NCI-H748 (cell line): ENCODE data around the gene MGAT5.

ENCODE experiments used
- DNase-seq: peaks from one replicate; lab custom pipeline; 2025; ENCODE audit not compliant: unreplicated experiment; lab: John Stamatoyannopoulos, UW

MGAT5 gene

GRCh38 chr2:134231301-134231964, 22.4 kb upstream of the MGAT5 start:
- no peak for DNase-seq

- DNase-seq = no peak
Observed at GRCh38 chr2:134231965-134232340, 21.9 kb upstream of the MGAT5 start.

- DNase-seq = no peak
Observed at GRCh38 chr2:134232461-134232860, 21.4 kb upstream of the MGAT5 start.

GRCh38 chr2:134232868-134233727, 20.8 kb upstream of the MGAT5 start:
- DNase-seq = no peak

- DNase-seq = no peak
Observed at GRCh38 chr2:134233728-134234136, 20.1 kb upstream of the MGAT5 start.

DNA sequence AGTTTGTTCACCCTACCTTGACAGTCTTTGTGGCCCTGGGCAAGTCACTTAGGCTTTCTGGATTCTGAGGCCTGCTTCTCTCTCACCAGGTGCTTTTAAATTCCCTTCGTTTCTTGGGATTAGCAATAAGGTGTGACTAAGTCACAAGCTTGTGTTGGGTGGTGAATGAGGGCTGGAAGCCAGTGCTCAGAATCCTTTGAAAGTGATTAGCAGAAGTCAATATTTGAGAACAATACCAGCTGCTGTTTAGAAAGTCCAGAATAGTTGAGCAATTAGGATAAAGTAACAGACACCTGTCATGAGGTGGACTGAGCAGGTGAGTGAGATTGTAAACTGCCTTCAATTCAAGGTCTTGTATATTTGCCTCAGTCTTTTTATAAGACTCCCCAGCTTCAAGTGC, 19.3 kb upstream of the MGAT5 start:
- peak; percentile 72 for DNase-seq

DNA sequence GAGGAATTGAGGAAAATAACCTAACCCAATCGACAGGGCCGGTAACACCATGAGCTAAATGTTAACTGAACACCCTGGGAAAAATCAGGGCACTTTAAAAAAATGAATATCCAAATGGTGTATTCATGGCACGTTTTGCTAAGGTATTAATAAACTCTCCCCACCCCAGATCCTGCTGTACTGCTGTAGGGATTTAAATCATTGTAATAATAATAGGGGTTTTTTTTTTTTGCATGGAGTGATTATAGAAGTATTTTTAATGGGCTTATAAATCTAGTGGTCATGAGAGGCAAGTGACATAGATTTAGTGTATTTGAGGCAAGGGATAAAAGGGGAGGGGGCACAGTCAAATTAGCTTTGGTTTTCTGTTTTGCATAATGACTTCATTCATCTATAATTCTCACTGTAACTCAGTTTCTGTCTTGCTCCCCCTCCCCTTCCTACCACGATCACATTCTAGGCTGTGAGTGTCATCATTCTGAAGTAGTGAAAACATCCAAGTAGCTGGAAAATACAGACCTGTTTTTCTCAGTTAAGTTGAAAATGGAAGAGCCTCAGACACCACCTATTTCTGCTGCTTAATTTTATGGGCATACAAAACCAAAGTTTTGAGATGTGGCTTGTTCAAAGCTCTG, 18.2 kb upstream of the MGAT5 start:
- DNase-seq = no peak

DNA sequence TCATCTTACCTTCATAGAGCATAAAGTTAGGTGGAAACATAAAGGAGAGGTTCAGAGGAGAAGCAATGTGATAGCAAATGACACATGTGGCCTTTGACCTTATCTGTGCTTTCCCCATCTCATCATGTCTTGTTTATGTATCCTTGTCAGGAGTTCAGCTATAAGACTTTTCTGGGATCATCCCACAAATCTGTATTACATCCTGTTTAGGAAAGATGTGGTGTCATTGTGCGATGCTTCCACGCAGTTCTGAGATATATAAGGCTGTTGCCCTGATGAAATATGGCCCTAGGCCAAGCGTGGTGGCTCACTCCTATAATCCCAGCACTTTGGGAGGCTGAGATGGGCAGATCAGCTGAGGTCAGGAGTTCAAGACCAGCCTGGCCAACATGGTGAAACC, 15.5 kb upstream of the MGAT5 start:
- no peak for DNase-seq

DNA sequence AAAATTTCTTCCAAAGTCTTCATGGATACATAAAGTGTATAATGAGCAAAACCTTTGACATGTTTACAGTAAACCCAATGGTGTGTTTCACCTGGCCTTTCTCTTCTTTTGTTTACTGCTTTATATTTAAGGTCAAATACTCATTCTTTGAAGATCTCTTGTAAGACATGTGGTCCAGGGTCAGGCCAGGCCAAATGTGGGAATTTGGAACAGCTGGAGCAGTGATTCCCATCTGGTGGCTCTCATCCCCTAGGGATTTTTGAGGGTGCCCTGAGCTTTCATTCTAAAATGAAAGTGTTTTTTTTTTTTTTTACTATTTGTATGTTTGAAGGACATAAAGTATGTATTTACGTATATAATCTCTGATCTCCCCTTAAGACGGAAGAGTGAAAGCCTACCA, 13.8 kb upstream of the MGAT5 start:
- no peak for DNase-seq

GRCh38 chr2:134241911-134242310, 12.0 kb upstream of the MGAT5 start:
- DNase-seq = no peak

GRCh38 chr2:134243244-134243643, 10.6 kb upstream of the MGAT5 start:
- DNase-seq = no peak

- no peak for DNase-seq
Observed at GRCh38 chr2:134244086-134244485, 9.8 kb upstream of the MGAT5 start.

DNA sequence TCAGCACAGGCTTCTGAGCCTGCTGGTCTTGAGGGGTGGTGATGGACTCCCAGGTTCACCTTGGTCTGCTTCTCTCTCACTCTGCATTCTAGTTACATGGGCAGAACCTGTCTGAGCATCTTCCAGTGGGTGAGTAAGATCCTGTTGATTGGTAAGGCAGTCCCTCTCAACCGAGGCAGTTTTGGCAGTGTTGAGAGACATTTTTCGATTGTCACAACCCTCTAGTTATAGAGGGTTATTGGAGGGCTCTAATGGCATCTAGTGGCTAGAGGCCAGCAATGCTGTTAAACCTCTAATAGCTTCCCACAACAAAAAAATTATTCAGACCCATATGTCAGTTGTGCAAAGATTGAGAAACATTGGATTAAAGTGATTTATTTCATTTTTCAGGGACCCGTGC, 9.3 kb upstream of the MGAT5 start:
- no peak for DNase-seq

- DNase-seq = peak; percentile 69
Observed at GRCh38 chr2:134245340-134245984, 8.4 kb upstream of the MGAT5 start.

- DNase-seq = no peak
Observed at GRCh38 chr2:134246154-134246874, 7.6 kb upstream of the MGAT5 start.

DNA sequence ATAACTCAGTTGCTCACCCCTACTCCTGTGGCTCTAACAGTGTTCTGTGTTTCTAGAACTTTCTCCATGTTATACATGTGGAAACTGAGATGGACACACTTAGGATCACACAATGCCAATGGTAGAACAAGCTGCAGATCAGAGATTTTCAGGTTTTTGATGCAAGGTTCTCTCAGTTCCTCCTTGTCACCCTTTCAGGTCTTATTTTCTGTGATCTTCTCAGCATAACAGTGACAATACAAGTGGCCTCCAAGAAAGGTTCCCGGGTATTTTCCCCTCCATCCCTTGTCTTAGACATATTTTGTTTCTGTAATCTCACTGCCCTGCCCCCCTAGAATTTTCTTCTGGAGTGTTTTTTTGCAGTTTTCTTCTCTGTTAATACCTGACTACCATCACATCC, 6.2 kb upstream of the MGAT5 start:
- DNase-seq = no peak

- no peak for DNase-seq
Observed at GRCh38 chr2:134248913-134249312, 5.0 kb upstream of the MGAT5 start.

GRCh38 chr2:134249755-134250154, 4.1 kb upstream of the MGAT5 start:
- no peak for DNase-seq

GRCh38 chr2:134250840-134251461, 2.9 kb upstream of the MGAT5 start:
- no peak for DNase-seq

DNA sequence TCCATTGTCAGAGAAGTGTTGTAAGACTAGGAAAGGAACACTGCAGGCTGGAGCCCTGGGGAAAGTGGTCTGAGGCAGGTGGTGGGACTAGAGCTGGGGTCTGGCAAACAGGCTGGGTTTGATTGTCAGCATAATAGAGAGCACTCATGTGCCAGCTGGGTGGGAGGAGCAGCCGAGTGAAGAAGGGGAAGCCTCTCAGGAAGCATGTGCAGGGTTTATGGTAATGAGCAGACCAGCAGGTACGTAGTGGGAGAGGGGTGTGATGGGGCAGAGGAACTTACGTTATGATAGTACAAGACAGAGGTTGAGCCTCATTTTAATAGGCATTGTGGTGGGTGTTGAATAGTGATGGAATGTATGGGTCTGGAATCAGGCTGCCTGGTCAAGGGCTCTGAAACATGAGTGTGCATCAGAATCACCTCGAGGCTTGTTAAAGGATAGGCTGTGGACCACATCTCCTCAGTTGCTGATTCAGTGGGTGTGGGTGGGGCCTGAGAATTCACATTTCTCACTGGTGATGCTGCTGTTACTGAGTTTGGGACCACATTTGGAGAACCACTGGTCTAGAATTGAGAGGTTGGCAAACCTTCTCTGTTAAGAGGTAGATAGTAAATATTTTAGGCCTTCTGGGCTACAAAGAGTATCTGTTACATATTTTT, 1.7 kb upstream of the MGAT5 start:
- peak; percentile 61 for DNase-seq
